Liver (tissue), 9 donors: ENCODE results near the gene TRMT2A. TPM values are rescaled to one million over a fixed set of nuclear protein-coding genes. Genes with fewer than 3 reads are reported as not detected.

ENCODE experiments used
- DNase-seq: peaks from one replicate; pipeline ENCODE4 v3.0.0-alpha.2; 2017; ENCODE audit warnings: low spot score
- H3K27ac ChIP-seq, 2 donors: one replicate each; pipeline ENCODE4 v1.7.0; 2013; ENCODE audit warnings: inconsistent platforms in 2 of 2, low read length in 2 of 2, control low read depth in 1 of 2, low read depth in 1 of 2, mild to moderate bottlenecking in 1 of 2
- H3K27me3 ChIP-seq, 4 donors: one replicate each; pipeline versions ENCODE4 v1.6.1 to v1.7.0; 2013; ENCODE audit warnings: low read length in 3 of 4, inconsistent platforms in 1 of 4, mild to moderate bottlenecking in 1 of 4, moderate library complexity in 1 of 4; ENCODE audit not compliant: control insufficient read depth in 4 of 4, insufficient read depth in 4 of 4
- H3K36me3 ChIP-seq, 4 donors: one replicate each; pipeline versions ENCODE4 v1.6.1 to v1.7.0; 2013; ENCODE audit warnings: low read length in 3 of 4, mild to moderate bottlenecking in 3 of 4, low read depth in 1 of 4, moderate library complexity in 1 of 4; ENCODE audit not compliant: control insufficient read depth in 4 of 4, insufficient read depth in 3 of 4
- H3K4me1 ChIP-seq, 4 donors: one replicate each; pipeline versions ENCODE4 v1.6.1 to v1.7.0; 2013; ENCODE audit warnings: low read length in 3 of 4, mild to moderate bottlenecking in 3 of 4, moderate library complexity in 1 of 4; ENCODE audit not compliant: control insufficient read depth in 4 of 4, insufficient read depth in 4 of 4
- H3K4me3 ChIP-seq, 3 donors: one replicate each; pipeline versions ENCODE4 v1.6.1 to v1.7.0; 2013; ENCODE audit warnings: low read length in 3 of 3, control low read depth in 1 of 3, low read depth in 1 of 3, mild to moderate bottlenecking in 1 of 3
- H3K9ac ChIP-seq, 2 donors: one replicate each; pipeline ENCODE4 v1.7.0; 2013; ENCODE audit warnings: low read length in 2 of 2, mild to moderate bottlenecking in 2 of 2, moderate library complexity in 2 of 2, control low read depth in 1 of 2, low read depth in 1 of 2
- H3K9me3 ChIP-seq, 4 donors: one replicate each; pipeline versions ENCODE4 v1.6.1 to v1.7.0; 2013; ENCODE audit warnings: low read length in 3 of 4; ENCODE audit not compliant: control insufficient read depth in 4 of 4
- EGR1 ChIP-seq, 2 donors: IDR thresholded peaks; 2 replicates each; pipeline ENCODE4 v1.6.1; 2016 to 2018; ENCODE audit warnings: antibody characterized with exemption in 2 of 2, low read depth in 2 of 2
- FOXA1 ChIP-seq: IDR thresholded peaks from 2 replicates; pipeline ENCODE4 v1.6.1; 2016; ENCODE audit warnings: antibody characterized with exemption
- FOXA2 ChIP-seq: IDR thresholded peaks from 2 replicates; pipeline ENCODE4 v1.6.1; 2016; ENCODE audit warnings: antibody characterized with exemption
- GABPA ChIP-seq, 2 donors: IDR thresholded peaks in 1 of 2; conservative IDR thresholded peaks in 1 of 2; 2 replicates each; pipeline ENCODE4 v1.6.1; 2016; ENCODE audit warnings: antibody characterized with exemption in 2 of 2, mild to moderate bottlenecking in 1 of 2, moderate library complexity in 1 of 2
- HNF4A ChIP-seq, 2 donors: conservative IDR thresholded peaks; 2 replicates each; pipeline ENCODE4 v1.6.1; 2016; ENCODE audit warnings: antibody characterized with exemption in 2 of 2, mild to moderate bottlenecking in 2 of 2
- HNF4G ChIP-seq: IDR thresholded peaks from 2 replicates; pipeline ENCODE4 v1.6.1; 2016; ENCODE audit warnings: antibody characterized with exemption
- NR2F2 ChIP-seq: IDR thresholded peaks from 2 replicates; pipeline ENCODE4 v1.6.1; 2016; ENCODE audit warnings: antibody characterized with exemption
- RAD21 ChIP-seq, 2 donors: IDR thresholded peaks; 2 replicates each; pipeline ENCODE4 v1.6.1; 2016; ENCODE audit warnings: antibody characterized with exemption in 2 of 2, mild to moderate bottlenecking in 2 of 2
- SP1 ChIP-seq: IDR thresholded peaks from 2 replicates; pipeline ENCODE4 v1.6.1; 2018; ENCODE audit warnings: antibody characterized with exemption, mild to moderate bottlenecking
- TAF1 ChIP-seq: conservative IDR thresholded peaks from 2 replicates; pipeline ENCODE4 v1.6.1; 2016; ENCODE audit warnings: antibody characterized with exemption, mild to moderate bottlenecking
- YY1 ChIP-seq: IDR thresholded peaks from 2 replicates; pipeline ENCODE4 v1.6.1; 2016; ENCODE audit warnings: antibody characterized with exemption, mild to moderate bottlenecking
- WGBS: extraction: QIAGEN DNeasy Blood & Tissue Kit; methylation state at CpG from one replicate; pipeline ENCODE4 v1.1.7; 2013; 5-methylcytosine and 5-hydroxymethylcytosine counted together
- polyA plus RNA-seq, 2 donors: library from polyadenylated mRNA; stranded (reverse) in 1 of 2; unstranded in 1 of 2; fragments of 200-250 nt in 1 of 2; fragments of >200 nt in 1 of 2; fragmentation: Nextera tagmentation in 1 of 2; extraction: Ambion mirVana in 1 of 2; gene quantifications; one replicate each; pipeline versions ENCODE4 v1.2.1 to v1.2.3, GENCODE V29; 2013 to 2015
- total RNA-seq, 2 donors: library from RNA; depleted of rRNA; stranded (reverse); fragments of >200 nt; gene quantifications; one replicate each; pipeline ENCODE4 v1.2.3, GENCODE V29; 2014
- TF ChIP-seq, protein P1 (sequence below): IDR thresholded peaks from 2 replicates; pipeline ENCODE4 v1.6.1; 2016; ENCODE audit warnings: antibody characterized with exemption
- TF ChIP-seq, protein P2 (sequence below): IDR thresholded peaks from 2 replicates; pipeline ENCODE4 v1.6.1; 2016; ENCODE audit warnings: antibody characterized with exemption
- TF ChIP-seq, protein P3 (sequence below): IDR thresholded peaks from 2 replicates; pipeline ENCODE4 v1.6.1; 2016; ENCODE audit warnings: antibody characterized with exemption
- TF ChIP-seq, protein P4 (sequence below): IDR thresholded peaks from 2 replicates; pipeline ENCODE4 v1.6.1; 2016; ENCODE audit warnings: antibody characterized with exemption, mild to moderate bottlenecking
- donor health status: healthy.
- donor health status: healthy.
- donor health status: healthy.
- donor health status: healthy.
- donor health status: healthy.

TRMT2A gene
- total and polyA plus RNA-seq, 4 donors = 19.9 to 32.9 (median 25.2) TPM

DNA sequence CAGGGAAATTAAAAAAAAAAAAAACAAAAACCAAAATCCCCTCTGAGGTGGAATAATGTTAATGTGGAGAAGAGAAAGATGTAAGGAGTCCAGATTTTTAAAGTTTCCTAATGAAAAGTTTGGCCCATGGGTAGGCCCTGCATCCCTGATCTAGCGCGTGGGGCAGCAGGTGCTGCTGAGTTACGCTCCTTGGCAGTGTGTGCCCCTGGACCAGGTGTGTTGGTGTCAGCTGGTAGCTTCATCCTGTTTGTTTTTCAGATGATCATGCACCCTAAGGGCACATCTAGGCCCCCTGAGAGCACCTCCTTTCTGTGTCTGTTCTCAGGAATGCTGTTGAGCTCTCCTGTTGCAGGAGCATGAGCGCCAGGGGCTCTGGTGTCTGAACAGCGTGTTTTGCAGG, 30.3 kb downstream of the TRMT2A start:
- 98% methylated on average over 5 of the region's 5 CpGs for WGBS
- H3K4me1 ChIP-seq = peaks cover 13 to 43% (median 35%) of the 10 kb centered on the region in 4 donors

DNA sequence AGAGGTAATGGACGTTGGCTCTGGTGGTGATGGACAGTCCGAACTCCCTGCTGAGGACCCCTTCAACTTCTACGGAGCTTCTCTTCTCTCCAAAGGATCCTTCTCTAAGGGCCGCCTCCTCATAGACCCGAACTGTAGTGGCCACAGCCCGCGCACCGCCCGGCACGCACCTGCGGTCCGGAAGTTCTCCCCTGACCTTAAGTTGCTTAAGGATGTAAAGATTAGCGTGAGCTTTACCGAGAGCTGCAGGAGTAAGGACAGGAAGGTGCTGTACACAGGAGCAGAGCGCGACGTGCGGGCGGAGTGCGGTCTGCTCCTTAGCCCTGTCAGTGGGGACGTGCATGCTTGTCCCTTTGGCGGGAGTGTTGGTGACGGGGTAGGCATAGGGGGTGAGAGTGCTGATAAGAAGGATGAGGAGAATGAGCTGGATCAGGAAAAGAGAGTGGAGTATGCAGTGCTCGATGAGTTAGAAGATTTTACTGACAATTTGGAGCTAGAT, 30.9 kb downstream of the TRMT2A start:
- H3K9me3 ChIP-seq = no peaks in the 10 kb centered on the region
- H3K4me1 ChIP-seq = peaks cover 17 to 49% (median 41%) of the 10 kb centered on the region in 4 donors
- 97% methylated on average over 24 of the region's 24 CpGs for WGBS
- no peak for DNase-seq
- TF ChIP-seq, protein P1, sequence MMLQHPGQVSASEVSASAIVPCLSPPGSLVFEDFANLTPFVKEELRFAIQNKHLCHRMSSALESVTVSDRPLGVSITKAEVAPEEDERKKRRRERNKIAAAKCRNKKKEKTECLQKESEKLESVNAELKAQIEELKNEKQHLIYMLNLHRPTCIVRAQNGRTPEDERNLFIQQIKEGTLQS = no peak
- TF ChIP-seq EGR1 (IDR thresholded peaks at IDR 0.05; ENCODE audit: low read depth in 2 of 2) (no peak), FOXA2 (no peak), TAF1 (no peak), RAD21 (IDR thresholded peaks at IDR 0.05) (no peak), HNF4A (conservative IDR thresholded peaks at IDR 0.05) (no peak)
- TF ChIP-seq, protein P2, sequence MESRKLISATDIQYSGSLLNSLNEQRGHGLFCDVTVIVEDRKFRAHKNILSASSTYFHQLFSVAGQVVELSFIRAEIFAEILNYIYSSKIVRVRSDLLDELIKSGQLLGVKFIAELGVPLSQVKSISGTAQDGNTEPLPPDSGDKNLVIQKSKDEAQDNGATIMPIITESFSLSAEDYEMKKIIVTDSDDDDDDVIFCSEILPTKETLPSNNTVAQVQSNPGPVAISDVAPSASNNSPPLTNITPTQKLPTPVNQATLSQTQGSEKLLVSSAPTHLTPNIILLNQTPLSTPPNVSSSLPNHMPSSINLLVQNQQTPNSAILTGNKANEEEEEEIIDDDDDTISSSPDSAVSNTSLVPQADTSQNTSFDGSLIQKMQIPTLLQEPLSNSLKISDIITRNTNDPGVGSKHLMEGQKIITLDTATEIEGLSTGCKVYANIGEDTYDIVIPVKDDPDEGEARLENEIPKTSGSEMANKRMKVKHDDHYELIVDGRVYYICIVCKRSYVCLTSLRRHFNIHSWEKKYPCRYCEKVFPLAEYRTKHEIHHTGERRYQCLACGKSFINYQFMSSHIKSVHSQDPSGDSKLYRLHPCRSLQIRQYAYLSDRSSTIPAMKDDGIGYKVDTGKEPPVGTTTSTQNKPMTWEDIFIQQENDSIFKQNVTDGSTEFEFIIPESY = no peak
- TF ChIP-seq, protein P3, sequence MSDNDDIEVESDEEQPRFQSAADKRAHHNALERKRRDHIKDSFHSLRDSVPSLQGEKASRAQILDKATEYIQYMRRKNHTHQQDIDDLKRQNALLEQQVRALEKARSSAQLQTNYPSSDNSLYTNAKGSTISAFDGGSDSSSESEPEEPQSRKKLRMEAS = no peak
- H3K4me3 ChIP-seq = no peak overlapping the region
- no peaks in the 10 kb centered on the region for H3K27me3 ChIP-seq
- no peak overlapping the region for H3K27ac ChIP-seq
- no peak overlapping the region for H3K9ac ChIP-seq
- peaks cover 23 to 49% (median 37%) of the 10 kb centered on the region in 4 donors for H3K36me3 ChIP-seq

More for the DNA sequence above, 30.3 kb downstream of the TRMT2A start:
- Histone ChIP-seq H3K9me3 (no peaks in the 10 kb centered on the region), H3K9ac (no peak overlapping the region), H3K27me3 (no peaks in the 10 kb centered on the region), H3K36me3 (peaks cover 27 to 56% (median 42%) of the 10 kb centered on the region in 4 donors), H3K4me3 (no peak overlapping the region), H3K27ac (no peak overlapping the region)
- DNase-seq = no peak
- TF ChIP-seq HNF4G (no peak), SP1 (no peak), RAD21 (IDR thresholded peaks at IDR 0.05) (no peak), HNF4A (conservative IDR thresholded peaks at IDR 0.05) (no peak), YY1 (no peak), TAF1 (no peak), FOXA1 (no peak), GABPA (IDR thresholded peaks at IDR 0.05 in 1 of 2, conservative IDR thresholded peaks at IDR 0.05 in 1 of 2) (no peak), NR2F2 (no peak)
- TF ChIP-seq, protein P4, sequence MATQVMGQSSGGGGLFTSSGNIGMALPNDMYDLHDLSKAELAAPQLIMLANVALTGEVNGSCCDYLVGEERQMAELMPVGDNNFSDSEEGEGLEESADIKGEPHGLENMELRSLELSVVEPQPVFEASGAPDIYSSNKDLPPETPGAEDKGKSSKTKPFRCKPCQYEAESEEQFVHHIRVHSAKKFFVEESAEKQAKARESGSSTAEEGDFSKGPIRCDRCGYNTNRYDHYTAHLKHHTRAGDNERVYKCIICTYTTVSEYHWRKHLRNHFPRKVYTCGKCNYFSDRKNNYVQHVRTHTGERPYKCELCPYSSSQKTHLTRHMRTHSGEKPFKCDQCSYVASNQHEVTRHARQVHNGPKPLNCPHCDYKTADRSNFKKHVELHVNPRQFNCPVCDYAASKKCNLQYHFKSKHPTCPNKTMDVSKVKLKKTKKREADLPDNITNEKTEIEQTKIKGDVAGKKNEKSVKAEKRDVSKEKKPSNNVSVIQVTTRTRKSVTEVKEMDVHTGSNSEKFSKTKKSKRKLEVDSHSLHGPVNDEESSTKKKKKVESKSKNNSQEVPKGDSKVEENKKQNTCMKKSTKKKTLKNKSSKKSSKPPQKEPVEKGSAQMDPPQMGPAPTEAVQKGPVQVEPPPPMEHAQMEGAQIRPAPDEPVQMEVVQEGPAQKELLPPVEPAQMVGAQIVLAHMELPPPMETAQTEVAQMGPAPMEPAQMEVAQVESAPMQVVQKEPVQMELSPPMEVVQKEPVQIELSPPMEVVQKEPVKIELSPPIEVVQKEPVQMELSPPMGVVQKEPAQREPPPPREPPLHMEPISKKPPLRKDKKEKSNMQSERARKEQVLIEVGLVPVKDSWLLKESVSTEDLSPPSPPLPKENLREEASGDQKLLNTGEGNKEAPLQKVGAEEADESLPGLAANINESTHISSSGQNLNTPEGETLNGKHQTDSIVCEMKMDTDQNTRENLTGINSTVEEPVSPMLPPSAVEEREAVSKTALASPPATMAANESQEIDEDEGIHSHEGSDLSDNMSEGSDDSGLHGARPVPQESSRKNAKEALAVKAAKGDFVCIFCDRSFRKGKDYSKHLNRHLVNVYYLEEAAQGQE = no peak
